Measurements from ENCODE around the gene RIGI. TPM values are rescaled to one million over a fixed set of nuclear protein-coding genes. Genes with fewer than 3 reads are reported as not detected.

RIGI gene
- total and polyA plus RNA-seq, 2 experiments from 2014 or later, result 2.6 to 3.4 TPM

DNA sequence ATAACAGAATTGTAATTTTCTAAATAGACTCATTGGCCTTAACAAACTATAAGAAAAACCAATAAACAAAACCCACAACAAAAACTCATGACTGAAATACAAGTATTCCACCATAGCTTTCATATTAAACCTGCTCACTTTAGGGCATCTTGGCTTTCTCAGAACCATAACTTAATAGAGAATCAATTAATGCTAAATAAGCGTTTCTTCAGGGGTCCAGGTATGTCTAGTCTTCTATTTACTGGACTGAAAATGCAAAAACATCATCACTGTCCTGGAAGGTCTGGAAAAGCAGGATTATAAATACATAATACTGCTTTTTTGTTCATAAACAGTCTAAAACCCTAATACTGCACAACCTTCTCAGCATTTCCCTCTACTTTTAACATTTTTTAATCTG is 19.9 kb upstream of the RIGI start:
- no peak for DNase-seq (ENCODE audit: low read depth in 1 of 2, low spot score in 1 of 2)
- no peak overlapping the region for H3K4me3 ChIP-seq
- H3K27ac ChIP-seq, result no peak overlapping the region
- no peaks in the 10 kb centered on the region for H3K27me3 ChIP-seq
- peaks cover 21% of the 10 kb centered on the region for H3K36me3 ChIP-seq
- H3K9me3 ChIP-seq (ENCODE audit: low read depth), result no peaks in the 10 kb centered on the region
- peaks cover 7% of the 10 kb centered on the region for H3K4me1 ChIP-seq (ENCODE audit: low read depth)
- TF ChIP-seq, protein P1, sequence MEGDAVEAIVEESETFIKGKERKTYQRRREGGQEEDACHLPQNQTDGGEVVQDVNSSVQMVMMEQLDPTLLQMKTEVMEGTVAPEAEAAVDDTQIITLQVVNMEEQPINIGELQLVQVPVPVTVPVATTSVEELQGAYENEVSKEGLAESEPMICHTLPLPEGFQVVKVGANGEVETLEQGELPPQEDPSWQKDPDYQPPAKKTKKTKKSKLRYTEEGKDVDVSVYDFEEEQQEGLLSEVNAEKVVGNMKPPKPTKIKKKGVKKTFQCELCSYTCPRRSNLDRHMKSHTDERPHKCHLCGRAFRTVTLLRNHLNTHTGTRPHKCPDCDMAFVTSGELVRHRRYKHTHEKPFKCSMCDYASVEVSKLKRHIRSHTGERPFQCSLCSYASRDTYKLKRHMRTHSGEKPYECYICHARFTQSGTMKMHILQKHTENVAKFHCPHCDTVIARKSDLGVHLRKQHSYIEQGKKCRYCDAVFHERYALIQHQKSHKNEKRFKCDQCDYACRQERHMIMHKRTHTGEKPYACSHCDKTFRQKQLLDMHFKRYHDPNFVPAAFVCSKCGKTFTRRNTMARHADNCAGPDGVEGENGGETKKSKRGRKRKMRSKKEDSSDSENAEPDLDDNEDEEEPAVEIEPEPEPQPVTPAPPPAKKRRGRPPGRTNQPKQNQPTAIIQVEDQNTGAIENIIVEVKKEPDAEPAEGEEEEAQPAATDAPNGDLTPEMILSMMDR (IDR thresholded peaks at IDR 0.05; ENCODE audit: low read depth, low read length), result no peak

DNA sequence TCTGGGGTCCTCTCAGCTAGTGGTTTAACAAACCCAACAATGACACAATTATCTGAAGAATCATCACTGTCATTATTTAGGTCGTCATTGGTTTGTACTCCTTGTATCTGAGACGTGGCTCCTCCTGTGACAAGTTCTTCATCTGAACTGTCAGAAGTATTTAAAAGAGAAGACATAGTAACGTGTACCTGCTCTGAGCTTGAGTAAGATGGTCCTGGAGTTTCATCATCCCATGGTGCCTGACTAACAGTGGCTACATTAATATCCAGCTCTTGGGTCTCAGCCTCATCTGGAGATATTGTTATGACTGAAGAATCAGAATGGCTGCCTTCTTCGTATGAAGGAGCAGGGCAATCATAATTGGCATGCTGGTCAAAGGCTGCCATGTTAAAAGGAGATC is 17.1 kb upstream of the RIGI start:
- Histone ChIP-seq H3K9me3 (ENCODE audit: low read depth) (no peaks in the 10 kb centered on the region), H3K4me1 (ENCODE audit: low read depth) (no peaks in the 10 kb centered on the region), H3K36me3 (peaks cover 30% of the 10 kb centered on the region), H3K27me3 (no peaks in the 10 kb centered on the region), H3K4me3 (no peak overlapping the region), H3K27ac (no peak overlapping the region)
- TF ChIP-seq, protein P1 (IDR thresholded peaks at IDR 0.05; ENCODE audit: low read depth, low read length), result no peak
- DNase-seq (ENCODE audit: low read depth in 1 of 2, low spot score in 1 of 2), result no peak

DNA sequence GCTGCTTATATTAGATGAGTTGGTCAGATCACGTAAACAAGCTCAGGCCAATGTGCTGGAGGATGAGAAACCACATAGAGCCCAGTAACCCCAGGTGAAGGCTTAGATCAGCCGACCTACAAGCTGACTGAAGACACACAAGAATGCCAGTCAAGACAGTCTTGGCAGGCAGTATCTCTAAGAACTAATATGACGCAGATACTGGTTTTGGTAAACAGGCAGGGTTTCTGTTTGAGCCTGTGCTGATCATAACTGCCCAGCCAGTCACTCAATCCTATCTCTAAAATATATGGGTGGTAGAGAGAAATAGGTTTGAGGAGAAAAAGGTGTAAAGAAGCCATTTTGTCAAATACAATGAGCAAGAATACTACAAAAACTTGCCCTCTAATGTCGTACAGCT is 7.8 kb upstream of the RIGI start:
- TF ChIP-seq, protein P1 (IDR thresholded peaks at IDR 0.05; ENCODE audit: low read depth, low read length), result no peak
- H3K27me3 ChIP-seq, result no peaks in the 10 kb centered on the region
- H3K27ac ChIP-seq, result no peak overlapping the region
- no peaks in the 10 kb centered on the region for H3K4me1 ChIP-seq (ENCODE audit: low read depth)
- no peak overlapping the region for H3K4me3 ChIP-seq
- H3K36me3 ChIP-seq, result no peaks in the 10 kb centered on the region
- DNase-seq (ENCODE audit: low read depth in 1 of 2, low spot score in 1 of 2), result no peak
- no peaks in the 10 kb centered on the region for H3K9me3 ChIP-seq (ENCODE audit: low read depth)

DNA sequence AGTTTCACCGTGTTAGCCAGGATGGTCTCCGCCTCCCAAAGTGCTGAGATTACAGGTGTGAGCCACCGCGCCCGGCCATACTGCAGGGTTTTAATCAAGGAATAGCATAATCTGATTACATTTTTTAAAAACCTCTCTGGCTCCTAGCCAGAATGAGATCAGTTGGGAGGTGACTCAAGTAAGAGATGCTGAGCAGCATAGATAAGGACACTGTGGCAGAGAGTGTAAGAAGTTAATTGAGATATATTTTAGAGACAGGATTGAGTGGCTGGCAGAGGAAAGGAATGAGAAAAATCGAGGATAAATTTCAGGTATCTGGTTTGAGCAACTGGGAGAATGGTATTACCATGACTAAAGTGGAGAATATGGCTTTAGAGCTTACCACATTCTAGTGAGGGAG is 7.3 kb upstream of the RIGI start:
- H3K27me3 ChIP-seq, result no peaks in the 10 kb centered on the region

DNA sequence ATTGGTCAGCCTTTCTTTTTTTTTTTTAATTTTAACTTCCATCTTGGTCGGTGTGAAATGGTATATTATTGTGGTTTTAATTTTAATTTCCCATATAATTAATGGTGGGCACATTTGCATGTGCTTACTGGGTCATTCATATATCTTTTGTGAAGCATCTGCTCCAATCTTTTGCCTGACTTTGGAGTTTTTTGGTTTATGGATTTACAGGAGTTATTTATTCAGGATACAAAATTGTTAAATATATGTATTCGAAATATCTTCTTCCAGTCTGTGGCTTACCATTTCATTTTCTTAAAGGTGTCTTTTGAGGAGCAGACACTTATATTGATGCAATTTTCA is 682 bp upstream of the RIGI start:
- H3K36me3 ChIP-seq, result no peaks in the 10 kb centered on the region
- H3K9me3 ChIP-seq (ENCODE audit: low read depth), result no peaks in the 10 kb centered on the region
- TF ChIP-seq, protein P1 (IDR thresholded peaks at IDR 0.05; ENCODE audit: low read depth, low read length), result no peak
- H3K27me3 ChIP-seq, result no peaks in the 10 kb centered on the region
- H3K4me1 ChIP-seq (ENCODE audit: low read depth), result peaks cover 4% of the 10 kb centered on the region
- peak overlapping the region; percentile 79 for H3K4me3 ChIP-seq
- no peak overlapping the region for H3K27ac ChIP-seq
- no peak for DNase-seq (ENCODE audit: low read depth in 1 of 2, low spot score in 1 of 2)

More for the DNA sequence above, 7.3 kb upstream of the RIGI start:
- H3K4me1 ChIP-seq (ENCODE audit: low read depth), result no peaks in the 10 kb centered on the region
- no peak for DNase-seq (ENCODE audit: low read depth in 1 of 2, low spot score in 1 of 2)
- H3K36me3 ChIP-seq, result no peaks in the 10 kb centered on the region
- H3K27ac ChIP-seq, result no peak overlapping the region
- TF ChIP-seq, protein P1 (IDR thresholded peaks at IDR 0.05; ENCODE audit: low read depth, low read length), result no peak
- H3K9me3 ChIP-seq (ENCODE audit: low read depth), result no peaks in the 10 kb centered on the region
- H3K4me3 ChIP-seq, result no peak overlapping the region

DNA sequence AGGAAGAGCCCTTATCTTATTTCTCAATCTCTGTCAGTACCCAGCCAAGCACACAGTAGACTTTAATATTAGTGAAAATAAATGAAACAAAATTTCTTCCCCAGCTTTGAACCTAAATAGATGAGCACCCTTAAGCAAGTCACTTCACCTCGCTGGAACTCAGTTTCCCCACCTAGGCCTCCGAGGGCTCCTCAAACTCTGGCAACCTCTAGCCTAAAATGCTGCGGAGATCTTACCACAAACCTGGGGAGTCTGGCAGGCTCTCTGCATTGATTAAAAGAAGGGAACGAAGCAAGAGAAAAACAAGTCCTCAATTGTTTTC is 326 bp downstream of the RIGI start:
- H3K4me1 ChIP-seq (ENCODE audit: low read depth), result peaks cover 4% of the 10 kb centered on the region
- TF ChIP-seq, protein P1 (IDR thresholded peaks at IDR 0.05; ENCODE audit: low read depth, low read length), result no peak
- peak overlapping the region; percentile 79 for H3K4me3 ChIP-seq
- no peaks in the 10 kb centered on the region for H3K36me3 ChIP-seq
- H3K9me3 ChIP-seq (ENCODE audit: low read depth), result no peaks in the 10 kb centered on the region
- peak overlapping the region; percentile 78 for H3K27ac ChIP-seq
- no peak for DNase-seq (ENCODE audit: low read depth in 1 of 2, low spot score in 1 of 2)
- no peaks in the 10 kb centered on the region for H3K27me3 ChIP-seq

Measured in cardiac muscle cell (in vitro differentiated cells and primary cell).